Measurements from ENCODE around the gene SYNPO2. TPM values are rescaled to one million over a fixed set of nuclear protein-coding genes. Genes with fewer than 3 reads are reported as not detected.

The SYNPO2 gene
- polyA plus RNA-seq, 1 donor (not counting 4 experiments of a cell fraction or from before 2014, with no cell fraction given) = 0.34 TPM

- Histone ChIP-seq H3K9me1 (ENCODE audit: control insufficient read depth, extremely low read depth, insufficient read depth, low read length) (no peaks in the 10 kb centered on the region), H3K4me3 (ENCODE audit: control insufficient read depth in 2 of 3, extremely low read depth in 1 of 3, insufficient read depth in 2 of 3, low read depth in 1 of 3, low read length in 3 of 3) (no peak overlapping the region), H3K4me1 (ENCODE audit: control insufficient read depth, extremely low read depth, insufficient read depth, low read length) (peaks cover 21% of the 10 kb centered on the region), H3K27me3 (ENCODE audit: control insufficient read depth, extremely low read depth, insufficient read depth, low read length) (no peaks in the 10 kb centered on the region), H3K9ac (ENCODE audit: control insufficient read depth, extremely low read depth, insufficient read depth, low read length) (no peak overlapping the region), H3K36me3 (ENCODE audit: control insufficient read depth in 2 of 2, extremely low read depth in 1 of 2, insufficient read depth in 2 of 2, low read length in 2 of 2) (no peaks in the 10 kb centered on the region), H3K9me3 (ENCODE audit: control insufficient read depth, low read depth, low read length) (no peaks in the 10 kb centered on the region), H4K20me1 (ENCODE audit: control insufficient read depth, extremely low read depth, insufficient read depth, low read length) (no peaks in the 10 kb centered on the region), H3K4me2 (ENCODE audit: control insufficient read depth, extremely low read depth, insufficient read depth, low read depth, low read length) (no peak overlapping the region), H3K27ac (ENCODE audit: control insufficient read depth, insufficient read depth, low read length) (no peak overlapping the region), H2AFZ (ENCODE audit: control insufficient read depth, low read length) (no peak overlapping the region), H3K79me2 (ENCODE audit: control insufficient read depth, insufficient read depth, low read length) (no peaks in the 10 kb centered on the region)
- no peak for TF ChIP-seq EZH2 (IDR thresholded peaks at IDR 0.05; ENCODE audit: low read length)
- TF ChIP-seq CTCF (optimal IDR thresholded peaks at IDR 0.05 in 1 of 3, IDR thresholded peaks at IDR 0.05 in 1 of 3, conservative IDR thresholded peaks at IDR 0.05 in 1 of 3; ENCODE audit: extremely low read depth in 1 of 3, insufficient read depth in 2 of 3, low read length in 3 of 3) = no peak
- FAIRE-seq (no peak), DNase-seq (ENCODE audit: low read depth, low spot score) (no peak)
- dilution Hi-C loops (cut with MboI; ENCODE audit: extremely low pct_ligation_motif_present, low sequenced_read_pairs) = no loop called here
These were observed 28.1 kb downstream of the SYNPO2 start for GRCh38 chr4:118916691-118917289.

DNA sequence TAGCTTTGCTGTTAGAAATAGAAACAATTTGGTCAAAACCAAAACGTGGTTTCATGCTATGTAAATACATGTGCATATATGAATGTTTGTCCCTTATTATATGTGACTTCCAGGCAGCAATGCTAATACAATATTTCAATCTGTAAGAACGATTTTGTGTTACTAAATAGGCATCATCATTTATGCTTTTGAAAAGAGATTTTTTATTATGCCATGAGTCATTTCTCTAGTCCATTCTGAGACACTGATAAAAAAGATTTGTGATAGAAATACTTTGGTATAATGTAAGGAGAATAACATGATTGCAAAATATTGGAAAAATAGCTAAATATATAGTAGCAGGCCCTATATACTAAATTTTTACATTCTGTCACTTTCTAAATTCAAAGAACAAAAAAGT, 28.9 kb downstream of the SYNPO2 start:
- Histone ChIP-seq H3K9ac (ENCODE audit: control insufficient read depth, extremely low read depth, insufficient read depth, low read length) (no peak overlapping the region), H3K27ac (ENCODE audit: control insufficient read depth, insufficient read depth, low read length) (no peak overlapping the region), H3K9me3 (ENCODE audit: control insufficient read depth, low read depth, low read length) (no peaks in the 10 kb centered on the region), H2AFZ (ENCODE audit: control insufficient read depth, low read length) (no peak overlapping the region), H3K4me2 (ENCODE audit: control insufficient read depth, extremely low read depth, insufficient read depth, low read depth, low read length) (peak overlapping the region; percentile 15), H3K79me2 (ENCODE audit: control insufficient read depth, insufficient read depth, low read length) (no peaks in the 10 kb centered on the region), H3K27me3 (ENCODE audit: control insufficient read depth, extremely low read depth, insufficient read depth, low read length) (no peaks in the 10 kb centered on the region), H4K20me1 (ENCODE audit: control insufficient read depth, extremely low read depth, insufficient read depth, low read length) (no peaks in the 10 kb centered on the region), H3K4me1 (ENCODE audit: control insufficient read depth, extremely low read depth, insufficient read depth, low read length) (peaks cover 21% of the 10 kb centered on the region), H3K4me3 (ENCODE audit: control insufficient read depth in 2 of 3, extremely low read depth in 1 of 3, insufficient read depth in 2 of 3, low read depth in 1 of 3, low read length in 3 of 3) (no peak overlapping the region), H3K9me1 (ENCODE audit: control insufficient read depth, extremely low read depth, insufficient read depth, low read length) (no peaks in the 10 kb centered on the region), H3K36me3 (ENCODE audit: control insufficient read depth in 2 of 2, extremely low read depth in 1 of 2, insufficient read depth in 2 of 2, low read length in 2 of 2) (no peaks in the 10 kb centered on the region)
- FAIRE-seq (no peak), DNase-seq (ENCODE audit: low read depth, low spot score) (no peak)
- dilution Hi-C loops (cut with MboI; ENCODE audit: extremely low pct_ligation_motif_present, low sequenced_read_pairs) = no loop called here
- TF ChIP-seq CTCF (optimal IDR thresholded peaks at IDR 0.05 in 1 of 3, IDR thresholded peaks at IDR 0.05 in 1 of 3, conservative IDR thresholded peaks at IDR 0.05 in 1 of 3; ENCODE audit: extremely low read depth in 1 of 3, insufficient read depth in 2 of 3, low read length in 3 of 3) = no peak
- TF ChIP-seq EZH2 (IDR thresholded peaks at IDR 0.05; ENCODE audit: low read length) = no peak
